SK-N-SH treated with all-trans-retinoic acid at 6 μM for 48 hours (cell line): ENCODE data around the gene SPATS2.

Experiments
- ARNTL ChIP-seq: fragments of 450-650 bp; formaldehyde crosslinking; IDR thresholded peaks from 2 replicates; pipeline ENCODE4 v1.5.0; 2020; ENCODE audit warnings: low read depth, mild to moderate bottlenecking, moderate library complexity, borderline replicate concordance
- PATZ1 ChIP-seq: fragments of 250-450 bp; sonication (Bioruptor Pico); IDR thresholded peaks from 2 replicates; pipeline ENCODE4 v1.8.0; 2020; ENCODE audit warnings: mild to moderate bottlenecking, moderate library complexity, borderline replicate concordance
- RARB ChIP-seq: fragments of 250-450 bp; sonication (Bioruptor Pico); IDR thresholded peaks from 2 replicates; pipeline ENCODE4 v1.8.0; 2021; ENCODE audit warnings: mild to moderate bottlenecking, moderate library complexity
- TOX ChIP-seq: fragments of 250-450 bp; sonication (Bioruptor Pico); IDR thresholded peaks from 2 replicates; pipeline ENCODE4 v1.8.0; 2021; ENCODE audit warnings: mild to moderate bottlenecking, moderate library complexity, borderline replicate concordance
- ZFP3 ChIP-seq: fragments of 250-450 bp; sonication (Bioruptor Pico); IDR thresholded peaks from 2 replicates; pipeline ENCODE4 v1.5.0; 2020; ENCODE audit warnings: mild to moderate bottlenecking, moderate library complexity
- ZNF565 ChIP-seq: fragments of 450-650 bp; formaldehyde crosslinking; conservative IDR thresholded peaks from 2 replicates; pipeline ENCODE4 v1.5.0; 2020; ENCODE audit warnings: low read depth, mild to moderate bottlenecking, moderate library complexity

GRCh38 chr12:49503674-49504180 lies 136.5 kb downstream of the SPATS2 start:
- TF ChIP-seq PATZ1 (CRISPR knock-in tag) (no peak), ZFP3 (CRISPR knock-in tag) (0 out of 2 replicates have a peak, but pooled peaks have one; percentile 42), ARNTL (CRISPR knock-in tag) (no peak), TOX (CRISPR knock-in tag) (no peak), ZNF565 (CRISPR knock-in tag) (no peak), RARB (CRISPR knock-in tag) (no peak)
